ENCODE measurements around the gene GORASP2. TPM values are rescaled to one million over a fixed set of nuclear protein-coding genes. Genes with fewer than 3 reads are reported as not detected.
"Not testable (repeated sequence)": the region's sequence is repeated elsewhere in the genome, so short reads cannot be mapped to it uniquely, and the experiment has no call there.

Gene GORASP2
- total RNA-seq, 2 donors from 2014 or later, result 67.6 to 81.1 TPM

DNA sequence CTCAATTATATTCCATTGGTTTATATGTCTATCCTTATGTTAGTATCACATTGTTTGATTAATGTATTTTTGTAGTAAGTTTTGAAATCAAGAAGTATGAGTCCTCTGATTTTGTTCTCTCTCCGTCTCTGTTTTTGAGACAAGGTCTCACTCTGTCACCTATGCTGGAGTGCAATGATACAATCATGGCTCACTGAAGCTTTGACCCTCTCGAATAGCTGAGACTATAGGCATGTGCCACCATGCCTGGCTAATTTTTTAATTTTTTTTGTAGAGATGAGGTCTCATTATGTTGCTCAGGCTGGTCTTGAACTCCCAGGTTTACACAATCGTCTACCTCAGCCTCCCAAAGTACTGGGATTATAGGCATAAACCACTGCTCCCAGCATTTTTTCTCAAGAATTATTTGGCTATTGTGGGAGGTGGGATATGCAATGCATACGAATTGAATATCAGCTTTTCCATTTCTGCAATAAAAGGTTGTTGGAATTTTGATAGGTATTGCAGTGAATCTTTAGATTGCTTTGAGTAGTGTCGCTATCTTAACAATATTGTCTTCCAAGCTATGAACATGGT, 17.7 kb upstream of the GORASP2 start:
- DNase-seq (ENCODE audit: low spot score), result no peak
- TF ChIP-seq POLR2AphosphoS5 (IDR thresholded peaks at IDR 0.05) (no peak), POLR2A (IDR thresholded peaks at IDR 0.05) (no peak)
- TF ChIP-seq, protein P1, sequence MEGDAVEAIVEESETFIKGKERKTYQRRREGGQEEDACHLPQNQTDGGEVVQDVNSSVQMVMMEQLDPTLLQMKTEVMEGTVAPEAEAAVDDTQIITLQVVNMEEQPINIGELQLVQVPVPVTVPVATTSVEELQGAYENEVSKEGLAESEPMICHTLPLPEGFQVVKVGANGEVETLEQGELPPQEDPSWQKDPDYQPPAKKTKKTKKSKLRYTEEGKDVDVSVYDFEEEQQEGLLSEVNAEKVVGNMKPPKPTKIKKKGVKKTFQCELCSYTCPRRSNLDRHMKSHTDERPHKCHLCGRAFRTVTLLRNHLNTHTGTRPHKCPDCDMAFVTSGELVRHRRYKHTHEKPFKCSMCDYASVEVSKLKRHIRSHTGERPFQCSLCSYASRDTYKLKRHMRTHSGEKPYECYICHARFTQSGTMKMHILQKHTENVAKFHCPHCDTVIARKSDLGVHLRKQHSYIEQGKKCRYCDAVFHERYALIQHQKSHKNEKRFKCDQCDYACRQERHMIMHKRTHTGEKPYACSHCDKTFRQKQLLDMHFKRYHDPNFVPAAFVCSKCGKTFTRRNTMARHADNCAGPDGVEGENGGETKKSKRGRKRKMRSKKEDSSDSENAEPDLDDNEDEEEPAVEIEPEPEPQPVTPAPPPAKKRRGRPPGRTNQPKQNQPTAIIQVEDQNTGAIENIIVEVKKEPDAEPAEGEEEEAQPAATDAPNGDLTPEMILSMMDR (IDR thresholded peaks at IDR 0.05), result no peak
- no peaks in the 10 kb centered on the region for H3K9me3 ChIP-seq
- no peaks in the 10 kb centered on the region for H3K4me1 ChIP-seq (replicated peaks)
- H3K4me3 ChIP-seq, result no peak overlapping the region
- intact Hi-C loops (cut with DNase I), result no loop called here
- no peak overlapping the region for H3K27ac ChIP-seq
- H3K36me3 ChIP-seq, result no peaks in the 10 kb centered on the region
- H3K27me3 ChIP-seq (replicated peaks; ENCODE audit: insufficient read depth), result no peaks in the 10 kb centered on the region
- 84% methylated on average over 5 of the region's 5 CpGs for WGBS

DNA sequence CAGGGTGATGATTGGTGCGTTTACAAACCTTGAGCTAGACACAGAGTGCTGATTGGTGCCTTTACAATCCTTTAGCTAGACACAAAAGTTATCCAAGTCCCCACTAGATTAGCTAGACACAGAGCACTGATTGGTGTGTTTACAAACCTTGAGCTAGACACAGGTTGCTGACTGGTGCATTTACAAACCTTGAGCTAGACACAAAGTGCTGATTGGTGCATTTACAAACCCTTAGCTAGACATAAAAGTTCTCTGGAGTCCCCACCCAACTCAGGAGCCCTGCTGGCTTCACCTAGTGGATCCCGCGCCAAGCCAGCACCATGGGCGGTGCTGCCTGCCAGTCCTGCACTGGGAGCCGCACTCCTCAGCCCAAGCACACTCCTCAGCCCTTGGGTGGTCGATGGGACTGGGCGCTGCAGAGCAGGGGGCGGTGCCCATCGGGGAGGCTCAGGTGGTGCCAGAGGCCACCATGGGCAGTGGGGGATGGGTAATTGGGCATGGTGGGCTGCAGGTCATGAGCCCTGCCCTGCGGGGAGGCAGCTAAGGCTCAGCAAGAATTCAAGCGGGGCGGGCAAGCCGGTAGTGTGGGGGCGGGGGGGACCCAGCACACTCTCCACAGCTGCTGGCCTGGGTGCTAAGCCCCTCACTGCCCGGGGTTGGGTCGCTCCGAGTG, 13.9 kb upstream of the GORASP2 start:
- H3K36me3 ChIP-seq; DNase-seq (ENCODE audit: low spot score); H3K27ac ChIP-seq; H3K4me3 ChIP-seq; H3K4me1 ChIP-seq (replicated peaks); H3K27me3 ChIP-seq (replicated peaks; ENCODE audit: insufficient read depth); intact Hi-C loops (cut with DNase I); H3K9me3 ChIP-seq: not testable (repeated sequence)
- WGBS, result 93% methylated on average over 16 of the region's 17 CpGs

DNA sequence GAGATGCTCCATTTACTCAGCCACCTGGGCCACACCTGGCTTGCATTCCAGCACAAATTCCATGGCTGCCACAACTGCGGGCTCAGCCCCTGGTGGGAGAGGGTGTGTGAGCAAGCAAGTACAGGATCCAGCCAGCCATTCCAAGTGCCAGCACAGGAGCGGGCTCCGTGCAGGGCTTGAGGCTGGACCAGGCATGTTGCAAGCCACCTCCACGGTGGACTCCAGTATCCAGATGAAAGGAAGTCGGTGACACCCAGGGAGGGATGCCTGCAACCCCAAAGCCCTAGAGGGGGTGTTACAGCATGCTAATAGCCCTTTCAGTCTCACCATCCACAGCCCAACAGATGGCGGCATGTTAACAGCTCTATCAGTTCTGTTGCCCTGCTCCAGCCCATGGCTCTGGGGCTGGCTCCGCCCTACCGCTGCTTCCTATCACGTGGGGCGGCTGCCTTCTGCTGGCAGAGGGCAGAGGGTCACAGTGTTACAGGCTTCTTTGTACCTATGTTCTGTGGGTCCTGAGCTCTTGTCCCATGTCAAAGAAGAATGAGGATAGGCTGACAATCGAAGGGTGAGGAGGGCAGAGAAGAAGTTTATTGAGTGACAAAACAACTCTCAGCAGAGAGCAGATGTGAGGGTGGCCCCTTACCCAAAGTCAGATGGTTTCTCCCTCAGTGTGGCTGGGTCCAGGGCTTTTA, 11.7 kb upstream of the GORASP2 start:
- H3K4me1 ChIP-seq (replicated peaks), result no peaks in the 10 kb centered on the region
- TF ChIP-seq POLR2AphosphoS5 (IDR thresholded peaks at IDR 0.05), result no peak
- no peak for TF ChIP-seq POLR2A (IDR thresholded peaks at IDR 0.05)
- TF ChIP-seq, protein P1 (IDR thresholded peaks at IDR 0.05), result no peak
- DNase-seq (ENCODE audit: low spot score), result no peak

DNA sequence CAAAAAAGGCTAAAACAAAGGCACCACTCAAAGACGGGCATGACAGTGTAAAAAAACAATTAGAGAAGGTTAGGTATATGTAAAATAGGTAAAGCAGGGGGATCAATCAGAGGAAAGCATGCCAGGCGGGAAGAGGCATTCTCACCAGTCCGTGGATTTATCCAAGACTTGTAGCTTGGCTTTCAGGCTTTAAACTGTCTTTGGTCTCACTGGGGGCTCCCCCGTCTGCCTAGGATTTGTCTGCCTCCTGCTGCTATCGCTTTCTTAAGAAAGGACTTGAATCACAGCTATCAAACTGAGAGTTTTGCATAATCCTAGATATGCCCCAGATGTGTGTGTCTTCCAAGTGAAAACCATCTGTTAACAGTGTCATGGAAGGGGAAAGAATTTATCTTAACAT, 11.1 kb upstream of the GORASP2 start:
- 96% methylated on average over 5 of the region's 5 CpGs for WGBS

More for the DNA sequence above, 11.7 kb upstream of the GORASP2 start:
- H3K4me3 ChIP-seq, result no peak overlapping the region
- H3K27me3 ChIP-seq (replicated peaks; ENCODE audit: insufficient read depth), result no peaks in the 10 kb centered on the region
- no peak overlapping the region for H3K27ac ChIP-seq
- intact Hi-C loops (cut with DNase I), result no loop called here
- H3K36me3 ChIP-seq, result no peaks in the 10 kb centered on the region
- no peaks in the 10 kb centered on the region for H3K9me3 ChIP-seq
- 94% methylated on average over 11 of the region's 11 CpGs for WGBS

DNA sequence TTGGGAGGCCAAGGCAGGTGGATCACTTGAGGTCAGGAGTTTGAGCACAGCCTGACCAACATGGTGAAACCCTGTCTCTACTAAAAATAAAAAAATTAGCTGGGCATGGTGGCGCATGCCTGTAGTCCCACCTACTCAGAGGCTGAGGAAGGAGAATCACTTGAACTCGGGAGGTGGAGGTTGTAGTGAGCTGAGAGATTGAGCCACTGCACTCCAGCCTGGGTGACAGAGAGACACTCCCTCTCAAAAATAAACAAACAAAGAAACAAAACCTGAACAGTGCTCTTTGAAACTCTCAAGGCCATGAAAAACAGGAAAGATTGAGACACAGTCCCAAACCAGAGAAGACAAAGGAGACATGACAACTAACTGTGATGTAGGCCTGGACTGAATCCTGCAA, 7.2 kb upstream of the GORASP2 start:
- DNase-seq (ENCODE audit: low spot score); H3K9me3 ChIP-seq; H3K27ac ChIP-seq; H3K27me3 ChIP-seq (replicated peaks; ENCODE audit: insufficient read depth); H3K4me1 ChIP-seq (replicated peaks); H3K36me3 ChIP-seq; H3K4me3 ChIP-seq; intact Hi-C loops (cut with DNase I): not testable (repeated sequence)
- 97% methylated on average over 2 of the region's 2 CpGs for WGBS

More for the DNA sequence above, 11.1 kb upstream of the GORASP2 start:
- H3K27me3 ChIP-seq (replicated peaks; ENCODE audit: insufficient read depth), result no peaks in the 10 kb centered on the region
- TF ChIP-seq POLR2A (IDR thresholded peaks at IDR 0.05) (no peak), POLR2AphosphoS5 (IDR thresholded peaks at IDR 0.05) (no peak)
- TF ChIP-seq, protein P1 (IDR thresholded peaks at IDR 0.05), result no peak
- no peaks in the 10 kb centered on the region for H3K9me3 ChIP-seq
- DNase-seq (ENCODE audit: low spot score), result no peak
- intact Hi-C loops (cut with DNase I), result no loop called here
- H3K36me3 ChIP-seq, result no peaks in the 10 kb centered on the region
- H3K4me3 ChIP-seq, result no peak overlapping the region
- H3K27ac ChIP-seq, result no peak overlapping the region
- peaks cover under 1% of the 10 kb centered on the region for H3K4me1 ChIP-seq (replicated peaks)
